ENCODE results near the gene PIGR. TPM values are rescaled to one million over a fixed set of nuclear protein-coding genes. Genes with fewer than 3 reads are reported as not detected.

The PIGR gene
- total RNA-seq, 1 donor from 2014 or later = 0.25 TPM

DNA sequence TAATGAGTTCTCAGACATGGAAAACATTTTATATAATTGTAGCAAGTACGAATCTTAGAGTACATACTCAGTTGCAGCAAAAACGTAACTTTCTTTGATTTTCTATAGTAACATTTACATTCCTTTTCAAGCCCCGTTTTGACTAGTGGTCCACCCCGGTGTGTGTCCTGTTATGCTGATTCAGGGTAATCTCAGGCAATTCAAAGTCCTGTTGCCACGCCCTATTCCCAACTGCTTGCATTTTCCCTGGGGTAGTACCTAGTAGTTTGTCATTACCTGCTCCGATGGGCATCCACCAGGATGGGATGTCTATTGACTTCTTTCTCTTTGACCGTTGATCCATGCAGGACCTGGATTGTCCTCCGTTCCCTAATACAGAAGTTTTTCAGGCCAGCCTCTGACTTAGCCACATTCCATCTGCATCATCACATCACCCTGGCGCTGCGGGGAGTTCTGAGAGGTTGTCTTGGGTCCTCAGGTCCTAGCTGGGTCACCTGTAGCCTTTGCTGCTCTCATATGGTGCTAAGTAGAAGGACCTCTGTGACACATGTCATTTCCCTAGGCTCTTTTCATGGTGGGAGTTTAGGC is 39.0 kb upstream of the PIGR start:
- intact Hi-C loops (cut with DNase I) = no loop called here
- Histone ChIP-seq H3K9me3 (no peaks in the 10 kb centered on the region), H3K27me3 (no peaks in the 10 kb centered on the region), H3K36me3 (no peaks in the 10 kb centered on the region), H3K27ac (no peak overlapping the region), H3K4me3 (no peak overlapping the region), H3K4me1 (no peaks in the 10 kb centered on the region)
- peak in 1 of 2 donors; percentile 74 for DNase-seq (ENCODE audit: extremely low spot score in 2 of 2)
- TF ChIP-seq POLR2AphosphoS5 (IDR thresholded peaks at IDR 0.05; ENCODE audit: insufficient read depth in 1 of 2, low read depth in 1 of 2) = no peak
- TF ChIP-seq, protein P1, sequence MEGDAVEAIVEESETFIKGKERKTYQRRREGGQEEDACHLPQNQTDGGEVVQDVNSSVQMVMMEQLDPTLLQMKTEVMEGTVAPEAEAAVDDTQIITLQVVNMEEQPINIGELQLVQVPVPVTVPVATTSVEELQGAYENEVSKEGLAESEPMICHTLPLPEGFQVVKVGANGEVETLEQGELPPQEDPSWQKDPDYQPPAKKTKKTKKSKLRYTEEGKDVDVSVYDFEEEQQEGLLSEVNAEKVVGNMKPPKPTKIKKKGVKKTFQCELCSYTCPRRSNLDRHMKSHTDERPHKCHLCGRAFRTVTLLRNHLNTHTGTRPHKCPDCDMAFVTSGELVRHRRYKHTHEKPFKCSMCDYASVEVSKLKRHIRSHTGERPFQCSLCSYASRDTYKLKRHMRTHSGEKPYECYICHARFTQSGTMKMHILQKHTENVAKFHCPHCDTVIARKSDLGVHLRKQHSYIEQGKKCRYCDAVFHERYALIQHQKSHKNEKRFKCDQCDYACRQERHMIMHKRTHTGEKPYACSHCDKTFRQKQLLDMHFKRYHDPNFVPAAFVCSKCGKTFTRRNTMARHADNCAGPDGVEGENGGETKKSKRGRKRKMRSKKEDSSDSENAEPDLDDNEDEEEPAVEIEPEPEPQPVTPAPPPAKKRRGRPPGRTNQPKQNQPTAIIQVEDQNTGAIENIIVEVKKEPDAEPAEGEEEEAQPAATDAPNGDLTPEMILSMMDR (IDR thresholded peaks at IDR 0.05) = no peak
- no peak for TF ChIP-seq POLR2A (IDR thresholded peaks at IDR 0.05)

DNA sequence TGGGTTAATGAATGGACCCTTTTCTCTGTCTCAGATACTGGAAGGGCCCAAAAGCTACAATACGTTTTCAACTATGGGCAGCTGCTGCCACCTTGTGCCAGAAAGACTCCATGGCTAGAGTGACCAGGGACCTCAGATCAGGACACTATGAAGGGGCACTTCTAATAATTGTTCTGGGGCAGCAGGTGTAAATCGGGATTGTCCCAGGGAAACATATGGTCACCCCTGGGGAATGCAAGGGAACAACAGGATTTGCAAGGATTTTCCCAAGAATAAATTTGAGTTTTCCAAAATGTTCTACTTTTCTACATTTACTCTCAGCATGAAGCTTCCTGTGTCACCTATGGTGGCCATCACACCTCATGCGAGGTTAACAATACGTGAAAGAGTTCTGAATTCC is 36.0 kb upstream of the PIGR start:
- no peaks in the 10 kb centered on the region for H3K36me3 ChIP-seq
- no peak overlapping the region for H3K27ac ChIP-seq
- DNase-seq (ENCODE audit: extremely low spot score in 2 of 2) = peak in 1 of 2 donors; percentile 70
- H3K4me3 ChIP-seq = no peak overlapping the region
- TF ChIP-seq POLR2AphosphoS5 (IDR thresholded peaks at IDR 0.05; ENCODE audit: insufficient read depth in 1 of 2, low read depth in 1 of 2) (no peak), POLR2A (IDR thresholded peaks at IDR 0.05) (no peak)
- TF ChIP-seq, protein P1 (IDR thresholded peaks at IDR 0.05) = peak in 2 of 3 experiments; percentile 27
- H3K27me3 ChIP-seq = no peaks in the 10 kb centered on the region
- H3K9me3 ChIP-seq = no peaks in the 10 kb centered on the region
- intact Hi-C loops (cut with DNase I) = no loop called here
- no peaks in the 10 kb centered on the region for H3K4me1 ChIP-seq

DNA sequence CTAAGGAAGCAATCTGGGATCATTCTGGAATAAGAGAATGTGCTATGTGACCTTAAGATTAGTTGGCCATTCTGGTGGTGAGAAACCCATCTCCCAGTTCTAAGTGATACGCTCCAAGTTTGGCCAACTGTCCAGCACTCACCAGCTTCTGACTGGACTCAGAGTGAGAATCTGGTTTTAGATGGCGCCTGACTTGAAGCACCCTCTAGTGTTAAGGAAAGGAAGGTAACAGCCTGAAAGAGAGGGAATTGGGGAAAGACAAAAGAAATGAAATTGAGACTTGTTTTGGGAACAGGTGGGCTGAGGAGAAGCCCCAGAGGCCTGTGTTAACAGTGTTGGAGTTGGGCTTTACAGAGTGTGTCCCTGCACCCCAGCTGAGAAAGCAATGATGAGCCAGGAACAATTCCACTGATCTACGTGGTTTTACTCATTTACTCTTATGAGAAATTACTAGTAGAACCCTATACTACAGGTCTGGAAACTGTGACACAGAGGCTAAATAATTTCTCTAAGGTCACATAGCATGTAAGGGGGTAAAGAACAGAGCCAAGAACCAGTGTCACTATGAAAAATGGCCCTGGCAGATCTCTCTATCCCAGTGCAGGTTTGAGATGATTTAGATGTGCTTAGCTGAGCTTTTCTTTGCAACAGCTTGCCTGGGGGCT is 33.2 kb upstream of the PIGR start:
- Histone ChIP-seq H3K4me1 (no peaks in the 10 kb centered on the region), H3K9me3 (no peaks in the 10 kb centered on the region), H3K36me3 (no peaks in the 10 kb centered on the region), H3K27me3 (no peaks in the 10 kb centered on the region), H3K27ac (no peak overlapping the region), H3K4me3 (no peak overlapping the region)
- peak in 1 of 2 donors; percentile 34 for DNase-seq (ENCODE audit: extremely low spot score in 2 of 2)
- intact Hi-C loops (cut with DNase I) = no loop called here
- TF ChIP-seq, protein P1 (IDR thresholded peaks at IDR 0.05) = no peak
- no peak for TF ChIP-seq POLR2AphosphoS5 (IDR thresholded peaks at IDR 0.05; ENCODE audit: insufficient read depth in 1 of 2, low read depth in 1 of 2)
- no peak for TF ChIP-seq POLR2A (IDR thresholded peaks at IDR 0.05)

DNA sequence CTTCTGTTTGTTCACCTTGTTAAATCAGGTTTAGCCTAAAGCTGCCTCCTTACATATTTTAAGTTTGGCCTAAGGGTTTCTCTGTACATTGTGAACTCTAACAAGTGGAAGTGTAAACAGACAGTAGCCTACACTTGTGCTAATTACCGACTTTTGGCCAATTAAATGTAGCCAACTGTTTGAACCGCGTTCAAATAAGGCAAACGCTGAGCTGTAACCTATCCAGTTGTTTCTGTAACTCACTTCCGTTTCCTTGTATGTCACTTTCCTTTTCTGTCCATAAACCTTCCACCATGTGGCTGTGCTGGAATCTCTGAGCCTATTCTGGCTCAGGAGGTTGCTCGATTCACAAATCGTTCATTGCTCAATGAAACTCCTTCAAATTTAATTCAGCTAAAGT is 32.0 kb upstream of the PIGR start:
- Histone ChIP-seq H3K27me3 (no peaks in the 10 kb centered on the region), H3K4me3 (no peak overlapping the region), H3K27ac (no peak overlapping the region), H3K9me3 (no peaks in the 10 kb centered on the region), H3K4me1 (no peaks in the 10 kb centered on the region), H3K36me3 (no peaks in the 10 kb centered on the region)
- TF ChIP-seq POLR2AphosphoS5 (IDR thresholded peaks at IDR 0.05; ENCODE audit: insufficient read depth in 1 of 2, low read depth in 1 of 2) (no peak), POLR2A (IDR thresholded peaks at IDR 0.05) (no peak)
- TF ChIP-seq, protein P1 (IDR thresholded peaks at IDR 0.05) = no peak
- intact Hi-C loops (cut with DNase I) = no loop called here
- no peak for DNase-seq (ENCODE audit: extremely low spot score in 2 of 2)

DNA sequence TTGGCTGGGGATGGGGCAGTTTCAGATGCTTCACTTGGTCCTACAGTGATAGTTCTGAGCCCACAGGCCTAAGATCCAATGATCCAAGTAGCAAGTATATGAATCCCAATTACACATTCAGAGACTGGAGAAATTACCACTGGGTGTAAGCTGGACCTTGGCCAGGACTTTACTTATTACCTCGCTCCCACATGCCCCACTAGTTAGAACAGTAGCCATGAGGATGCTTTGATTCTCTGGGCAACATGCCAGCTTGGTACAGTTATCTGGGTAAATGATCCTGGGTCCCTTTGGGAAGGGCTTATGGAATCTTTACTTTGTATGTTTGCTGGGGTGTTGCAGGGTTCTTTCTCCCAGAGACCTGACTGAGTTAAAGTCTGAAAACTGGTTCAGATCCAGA is 29.0 kb upstream of the PIGR start:
- H3K4me1 ChIP-seq = no peaks in the 10 kb centered on the region
- no peaks in the 10 kb centered on the region for H3K27me3 ChIP-seq
- no peak for TF ChIP-seq POLR2A (IDR thresholded peaks at IDR 0.05)
- TF ChIP-seq, protein P1 (IDR thresholded peaks at IDR 0.05) = no peak
- TF ChIP-seq POLR2AphosphoS5 (IDR thresholded peaks at IDR 0.05; ENCODE audit: insufficient read depth in 1 of 2, low read depth in 1 of 2) = no peak
- no peak overlapping the region for H3K4me3 ChIP-seq
- peak in 1 of 2 donors; percentile 27 for DNase-seq (ENCODE audit: extremely low spot score in 2 of 2)
- H3K9me3 ChIP-seq = no peaks in the 10 kb centered on the region
- intact Hi-C loops (cut with DNase I) = no loop called here
- no peaks in the 10 kb centered on the region for H3K36me3 ChIP-seq
- no peak overlapping the region for H3K27ac ChIP-seq

Data from vagina (tissue), 2 donors.